Fibroblast of pulmonary artery (primary cell): ENCODE results near the gene SDSL.

Source experiments
- DNase-seq: peaks from one replicate; pipeline ENCODE4 v3.0.0-alpha.2; 2010; ENCODE audit warnings: low read depth
- H3K4me3 ChIP-seq: replicated peaks from 2 replicates; pipeline ENCODE4 v1.5.1; 2011; ENCODE audit warnings: low read depth, mild to moderate bottlenecking, control low read depth, low read length, moderate library complexity
- CTCF ChIP-seq: IDR thresholded peaks from 2 replicates; pipeline ENCODE4 v1.5.1; 2011; ENCODE audit warnings: mild to moderate bottlenecking, control low read depth, low read length, inconsistent platforms; ENCODE audit errors: missing control alignments

Gene SDSL

GRCh38 chr12:113470871-113471618, 48.9 kb downstream of the SDSL start:
- no peak overlapping the region for H3K4me3 ChIP-seq
- DNase-seq: no peak
- no peak for TF ChIP-seq CTCF

- DNase-seq: no peak
- no peak within 1 kb of the TSS for H3K4me3 ChIP-seq
- no peak for TF ChIP-seq CTCF
These were observed 49.5 kb downstream of the SDSL start, which contains the start of gene LHX5 for GRCh38 chr12:113471619-113472171. LHX5 (minus strand) TSS chr12:113471871; CDS start chr12:113471498, 373 bp downstream.

- no peak for TF ChIP-seq CTCF
- DNase-seq: no peak
- no peak overlapping the region for H3K4me3 ChIP-seq
These were observed 50.3 kb downstream of the SDSL start for GRCh38 chr12:113472191-113473121.

- TF ChIP-seq CTCF: no peak
- no peak overlapping the region for H3K4me3 ChIP-seq
- DNase-seq: no peak
These were observed 51.2 kb downstream of the SDSL start for GRCh38 chr12:113473400-113473799.

- DNase-seq: no peak
- H3K4me3 ChIP-seq: no peak overlapping the region
- no peak for TF ChIP-seq CTCF
These were observed 51.8 kb downstream of the SDSL start for GRCh38 chr12:113473942-113474341.

- DNase-seq: no peak
- TF ChIP-seq CTCF: no peak
- no peak overlapping the region for H3K4me3 ChIP-seq
These were observed 52.7 kb downstream of the SDSL start for GRCh38 chr12:113474635-113475436.
